Right atrium auricular region (tissue), 2 donors: ENCODE data around the gene NAA50. TPM values are rescaled to one million over a fixed set of nuclear protein-coding genes. Genes with fewer than 3 reads are reported as not detected.

Source experiments
- DNase-seq: peaks from one replicate; pipeline ENCODE4 v3.0.0-alpha.2; 2019; ENCODE audit warnings: low spot score
- H3K27ac ChIP-seq, 2 donors: fragments of 200-600 bp; sonication (generic); 1 replicate in 1 of 2; 2 replicates in 1 of 2; pipeline ENCODE4 v1.5.1; 2016 to 2019
- H3K27me3 ChIP-seq, 2 donors: fragments of 200-600 bp; sonication (generic); one replicate each; pipeline versions ENCODE4 v1.5.1 to v1.6.0; 2017 to 2019
- H3K36me3 ChIP-seq: fragments of 200-600 bp; sonication (generic); one replicate; pipeline ENCODE4 v1.5.1; 2016
- H3K4me1 ChIP-seq, 2 donors: fragments of 200-600 bp; sonication (generic); one replicate each; pipeline versions ENCODE4 v1.5.1 to v1.6.0; 2017 to 2019
- H3K4me3 ChIP-seq, 2 donors: fragments of 200-600 bp; sonication (generic); 1 replicate in 1 of 2; 2 replicates in 1 of 2; pipeline ENCODE4 v1.5.1; 2017 to 2019; ENCODE audit warnings: mild to moderate bottlenecking in 1 of 2, moderate library complexity in 1 of 2
- H3K9me3 ChIP-seq, 2 donors: fragments of 200-600 bp; sonication (generic); one replicate each; pipeline ENCODE4 v1.5.1; 2019
- CTCF ChIP-seq, 2 donors: fragments of 200-600 bp; sonication (generic); IDR thresholded peaks; one replicate each; pipeline ENCODE4 v1.5.1; 2019; ENCODE audit warnings: antibody characterized with exemption in 2 of 2
- total RNA-seq, 2 donors: library from RNA; depleted of rRNA; stranded (reverse); fragments of >200 nt; gene quantifications; one replicate each; pipeline ENCODE4 v1.1.0, GENCODE V29; 2016

NAA50 gene
- total RNA-seq = 10 to 100 TPM; 49.3 to 77.8 TPM

GRCh38 chr3:113745756-113746547 is at the start of gene NAA50:
TSS of gene NAA50 (minus strand) at chr3:113746249. CDS start at chr3:113745949, 300 bp downstream.
- DNase-seq = peak; percentile 94
- H3K4me1 ChIP-seq = peaks cover 0 to 42% of the 10 kb centered on the region in 2 donors
- H3K9me3 ChIP-seq = no peaks in the 10 kb centered on the region
- peak within 1 kb of the TSS; percentile 85 to 86 for H3K4me3 ChIP-seq
- peak within 1 kb of the TSS; percentile 97 for H3K27ac ChIP-seq
- H3K36me3 ChIP-seq = no peaks in the 10 kb centered on the region
- H3K27me3 ChIP-seq = no peaks in the 10 kb centered on the region
- no peak for TF ChIP-seq CTCF (IDR thresholded peaks at IDR 0.05)

GRCh38 chr3:113795693-113796092 is 49.6 kb upstream of the NAA50 start:
- no peak for TF ChIP-seq CTCF (IDR thresholded peaks at IDR 0.05)
- H3K36me3 ChIP-seq = peaks cover 46% of the 10 kb centered on the region
- H3K27ac ChIP-seq = no peak overlapping the region
- no peak overlapping the region for H3K4me3 ChIP-seq
- H3K27me3 ChIP-seq = no peaks in the 10 kb centered on the region
- DNase-seq = no peak
- no peaks in the 10 kb centered on the region for H3K4me1 ChIP-seq
- H3K9me3 ChIP-seq = no peaks in the 10 kb centered on the region

DNA sequence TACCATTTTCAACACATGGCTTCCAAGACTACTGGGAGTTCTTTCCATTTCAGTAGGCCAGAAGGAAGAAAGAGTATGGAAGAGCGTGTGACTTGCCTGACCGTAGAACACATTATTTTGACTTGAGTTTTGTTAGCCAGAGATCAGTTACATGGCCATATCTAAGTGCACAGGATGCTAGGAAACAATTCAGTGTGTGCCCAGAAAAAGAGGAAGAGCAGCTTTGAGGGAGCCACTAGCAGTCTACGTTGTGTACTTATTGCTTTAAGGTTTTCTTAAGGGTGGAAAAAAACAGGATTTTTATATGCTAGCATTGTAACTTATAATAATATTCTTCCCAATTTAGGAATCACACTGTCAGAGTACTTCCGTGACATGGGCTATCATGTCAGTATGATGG is 48.5 kb upstream of the NAA50 start:
- TF ChIP-seq CTCF (IDR thresholded peaks at IDR 0.05) = no peak
- DNase-seq = no peak
- H3K36me3 ChIP-seq = peaks cover 50% of the 10 kb centered on the region
- H3K9me3 ChIP-seq = no peaks in the 10 kb centered on the region
- no peaks in the 10 kb centered on the region for H3K27me3 ChIP-seq
- H3K27ac ChIP-seq = no peak overlapping the region
- no peak overlapping the region for H3K4me3 ChIP-seq
- H3K4me1 ChIP-seq = no peaks in the 10 kb centered on the region

- Histone ChIP-seq H3K4me1 (no peaks in the 10 kb centered on the region), H3K4me3 (no peak overlapping the region), H3K27me3 (no peaks in the 10 kb centered on the region), H3K36me3 (peaks cover 52% of the 10 kb centered on the region), H3K27ac (no peak overlapping the region), H3K9me3 (no peaks in the 10 kb centered on the region)
- no peak for DNase-seq
- TF ChIP-seq CTCF (IDR thresholded peaks at IDR 0.05) = no peak
These were observed 45.3 kb upstream of the NAA50 start for GRCh38 chr3:113791381-113791780.

DNA sequence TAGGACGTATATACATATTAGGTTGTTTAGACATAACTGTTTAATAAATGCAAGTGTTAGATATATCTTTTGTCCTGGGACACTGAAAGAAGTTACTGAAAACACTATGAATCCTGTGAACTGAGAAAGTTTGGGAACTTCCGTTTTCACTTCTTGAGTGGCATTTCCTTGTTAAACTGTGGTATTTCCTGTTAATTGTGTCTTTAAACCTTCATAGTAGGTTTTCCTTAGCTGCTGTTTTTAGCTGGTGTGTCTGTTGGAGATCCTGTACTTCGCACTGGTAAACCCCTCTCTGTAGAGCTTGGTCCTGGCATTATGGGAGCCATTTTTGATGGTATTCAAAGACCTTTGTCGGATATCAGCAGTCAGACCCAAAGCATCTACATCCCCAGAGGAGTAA is 37.9 kb upstream of the NAA50 start:
- Histone ChIP-seq H3K36me3 (peaks cover 27% of the 10 kb centered on the region), H3K4me1 (peaks cover 0 to 21% of the 10 kb centered on the region in 2 donors), H3K9me3 (no peaks in the 10 kb centered on the region), H3K4me3 (no peak overlapping the region), H3K27me3 (no peaks in the 10 kb centered on the region), H3K27ac (peak overlapping the region; percentile 9 to 39)
- TF ChIP-seq CTCF (IDR thresholded peaks at IDR 0.05) = no peak
- no peak for DNase-seq

- no peak for DNase-seq
- TF ChIP-seq CTCF (IDR thresholded peaks at IDR 0.05) = no peak
- Histone ChIP-seq H3K27ac (no peak overlapping the region), H3K4me1 (peaks cover 0 to 21% of the 10 kb centered on the region in 2 donors), H3K27me3 (no peaks in the 10 kb centered on the region), H3K9me3 (no peaks in the 10 kb centered on the region), H3K36me3 (peaks cover 22% of the 10 kb centered on the region), H3K4me3 (no peak overlapping the region)
These were observed 37.4 kb upstream of the NAA50 start for GRCh38 chr3:113783463-113783862.
